ENCODE measurements around the gene KRTAP20-2. TPM values are rescaled to one million over a fixed set of nuclear protein-coding genes. Genes with fewer than 3 reads are reported as not detected.
A peak's percentile ranks its signal among the peaks of the same experiment; 100 is the strongest.

Gene KRTAP20-2
- polyA plus RNA-seq, 1 donor (not counting 4 experiments of a cell fraction or from before 2014, with no cell fraction given) = not detected

- H3K4me1 ChIP-seq (ENCODE audit: control insufficient read depth, extremely low read depth, insufficient read depth, low read length) = no peaks in the 10 kb centered on the region
- DNase-seq (ENCODE audit: low read depth, low spot score) (no peak), FAIRE-seq (no peak)
- no peaks in the 10 kb centered on the region for H4K20me1 ChIP-seq (ENCODE audit: control insufficient read depth, extremely low read depth, insufficient read depth, low read length)
- H3K9me1 ChIP-seq (ENCODE audit: control insufficient read depth, extremely low read depth, insufficient read depth, low read length) = no peaks in the 10 kb centered on the region
- no peaks in the 10 kb centered on the region for H3K9me3 ChIP-seq (ENCODE audit: control insufficient read depth, low read depth, low read length)
- H3K27ac ChIP-seq (ENCODE audit: control insufficient read depth, insufficient read depth, low read length) = no peak within 1 kb of the TSS
- H2AFZ ChIP-seq (ENCODE audit: control insufficient read depth, low read length) = no peak within 1 kb of the TSS
- H3K4me3 ChIP-seq (ENCODE audit: control insufficient read depth in 2 of 3, extremely low read depth in 1 of 3, insufficient read depth in 2 of 3, low read depth in 1 of 3, low read length in 3 of 3) = no peak within 1 kb of the TSS
- no peak within 1 kb of the TSS for H3K4me2 ChIP-seq (ENCODE audit: control insufficient read depth, extremely low read depth, insufficient read depth, low read depth, low read length)
- dilution Hi-C loops (cut with MboI; ENCODE audit: extremely low pct_ligation_motif_present, low sequenced_read_pairs) = no loop called here
- no peaks in the 10 kb centered on the region for H3K27me3 ChIP-seq (ENCODE audit: control insufficient read depth, extremely low read depth, insufficient read depth, low read length)
- H3K36me3 ChIP-seq (ENCODE audit: control insufficient read depth in 2 of 2, extremely low read depth in 1 of 2, insufficient read depth in 2 of 2, low read length in 2 of 2) = no peaks in the 10 kb centered on the region
- no peak within 1 kb of the TSS for H3K9ac ChIP-seq (ENCODE audit: control insufficient read depth, extremely low read depth, insufficient read depth, low read length)
- TF ChIP-seq EZH2 (IDR thresholded peaks at IDR 0.05; ENCODE audit: low read length) (no peak), CTCF (optimal IDR thresholded peaks at IDR 0.05 in 1 of 3, IDR thresholded peaks at IDR 0.05 in 1 of 3, conservative IDR thresholded peaks at IDR 0.05 in 1 of 3; ENCODE audit: extremely low read depth in 1 of 3, insufficient read depth in 2 of 3, low read length in 3 of 3) (no peak)
- H3K79me2 ChIP-seq (ENCODE audit: control insufficient read depth, insufficient read depth, low read length) = no peaks in the 10 kb centered on the region
These were observed 34.2 kb upstream of the KRTAP20-2 start, which contains the start of gene KRTAP22-1 for GRCh38 chr21:30600787-30601186. KRTAP22-1 (plus strand) TSS chr21:30601087.

GRCh38 chr21:30605968-30606367, 29.0 kb upstream of the KRTAP20-2 start:
- no peaks in the 10 kb centered on the region for H4K20me1 ChIP-seq (ENCODE audit: control insufficient read depth, extremely low read depth, insufficient read depth, low read length)
- no peak overlapping the region for H3K27ac ChIP-seq (ENCODE audit: control insufficient read depth, insufficient read depth, low read length)
- no peaks in the 10 kb centered on the region for H3K27me3 ChIP-seq (ENCODE audit: control insufficient read depth, extremely low read depth, insufficient read depth, low read length)
- no peaks in the 10 kb centered on the region for H3K79me2 ChIP-seq (ENCODE audit: control insufficient read depth, insufficient read depth, low read length)
- H3K9me1 ChIP-seq (ENCODE audit: control insufficient read depth, extremely low read depth, insufficient read depth, low read length) = no peaks in the 10 kb centered on the region
- TF ChIP-seq CTCF (optimal IDR thresholded peaks at IDR 0.05 in 1 of 3, IDR thresholded peaks at IDR 0.05 in 1 of 3, conservative IDR thresholded peaks at IDR 0.05 in 1 of 3; ENCODE audit: extremely low read depth in 1 of 3, insufficient read depth in 2 of 3, low read length in 3 of 3) (peak in 1 of 3 experiments; percentile 10), EZH2 (IDR thresholded peaks at IDR 0.05; ENCODE audit: low read length) (no peak)
- no peak overlapping the region for H3K4me3 ChIP-seq (ENCODE audit: control insufficient read depth in 2 of 3, extremely low read depth in 1 of 3, insufficient read depth in 2 of 3, low read depth in 1 of 3, low read length in 3 of 3)
- H3K36me3 ChIP-seq (ENCODE audit: control insufficient read depth in 2 of 2, extremely low read depth in 1 of 2, insufficient read depth in 2 of 2, low read length in 2 of 2) = no peaks in the 10 kb centered on the region
- H3K4me2 ChIP-seq (ENCODE audit: control insufficient read depth, extremely low read depth, insufficient read depth, low read depth, low read length) = no peak overlapping the region
- no peaks in the 10 kb centered on the region for H3K9me3 ChIP-seq (ENCODE audit: control insufficient read depth, low read depth, low read length)
- H3K4me1 ChIP-seq (ENCODE audit: control insufficient read depth, extremely low read depth, insufficient read depth, low read length) = no peaks in the 10 kb centered on the region
- no peak for DNase-seq (ENCODE audit: low read depth, low spot score)
- no peak for FAIRE-seq
- dilution Hi-C loops (cut with MboI; ENCODE audit: extremely low pct_ligation_motif_present, low sequenced_read_pairs) = no loop called here
- H2AFZ ChIP-seq (ENCODE audit: control insufficient read depth, low read length) = no peak overlapping the region
- H3K9ac ChIP-seq (ENCODE audit: control insufficient read depth, extremely low read depth, insufficient read depth, low read length) = no peak overlapping the region
